ENCODE data around the gene PTGS1. TPM values are rescaled to one million over a fixed set of nuclear protein-coding genes. Genes with fewer than 3 reads are reported as not detected.

The PTGS1 gene
- total RNA-seq, 1 donor: 2.5 TPM

DNA sequence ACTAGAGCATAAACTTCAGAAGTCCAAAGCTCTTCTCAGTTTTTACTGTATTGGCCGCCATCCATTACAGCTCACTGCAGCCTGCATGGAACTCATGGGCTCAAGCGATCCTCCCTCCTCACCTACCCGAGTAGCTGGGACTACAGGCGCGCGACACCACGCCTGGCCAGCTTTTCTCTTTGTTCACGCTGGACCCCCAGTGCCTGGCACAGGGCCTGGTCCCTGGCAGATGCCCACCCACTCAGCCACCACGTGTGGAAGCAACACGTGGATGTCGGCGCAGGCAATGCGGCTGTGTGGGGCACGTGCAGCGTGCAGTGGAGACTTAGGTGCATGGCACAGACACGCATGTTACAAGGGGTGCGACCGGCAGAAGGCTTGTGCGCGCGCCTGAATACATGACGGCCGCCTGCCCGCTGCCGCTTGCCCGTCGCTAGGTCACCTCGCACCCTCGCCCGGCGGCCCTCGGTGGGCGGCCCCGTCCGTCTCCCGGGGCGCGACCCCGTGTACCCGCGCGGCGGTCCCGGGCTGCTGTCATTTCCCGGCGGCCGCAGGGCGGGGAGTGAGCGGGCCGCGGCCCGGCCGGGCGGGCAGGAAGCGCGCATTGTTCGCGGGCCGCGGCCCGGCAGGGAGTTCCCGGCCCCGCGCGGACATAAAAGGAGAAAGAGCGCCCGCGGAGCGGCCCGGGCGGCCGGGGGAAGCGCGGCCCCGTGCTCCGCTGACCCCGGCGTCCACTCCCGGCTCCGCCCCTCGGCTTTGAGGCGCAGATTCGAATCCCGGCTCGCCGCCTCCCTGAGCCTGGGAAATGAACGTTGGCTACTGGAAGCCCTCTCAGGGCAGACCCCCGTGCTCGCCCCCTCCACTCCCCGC lies 24.1 kb upstream of the PTGS1 start:
- peak overlapping the region; percentile 89 for H3K4me2 ChIP-seq (ENCODE audit: insufficient read depth, low read length)
- no peaks in the 10 kb centered on the region for H3K79me2 ChIP-seq (ENCODE audit: insufficient read depth, low read length)
- H4K20me1 ChIP-seq (ENCODE audit: insufficient read depth, low read length): no peaks in the 10 kb centered on the region
- H3K27ac ChIP-seq (ENCODE audit: low read depth, low read length): no peak overlapping the region
- H3K36me3 ChIP-seq (ENCODE audit: insufficient read depth, low read length): no peaks in the 10 kb centered on the region
- no peak for TF ChIP-seq CTCF (IDR thresholded peaks at IDR 0.05; ENCODE audit: extremely low read depth, low read depth, low read length)
- H3K9me3 ChIP-seq (ENCODE audit: low read depth, low read length): no peaks in the 10 kb centered on the region
- peak; percentile 91 for DNase-seq (ENCODE audit: insufficient read length, low spot score, missing footprints)
- H3K27me3 ChIP-seq (ENCODE audit: insufficient read depth, low read length): peaks cover 8% of the 10 kb centered on the region
- peak overlapping the region; percentile 72 for H3K4me3 ChIP-seq (ENCODE audit: insufficient read depth, low read length)
- peaks cover 3% of the 10 kb centered on the region for H3K4me1 ChIP-seq (ENCODE audit: insufficient read depth, low read length)
- peak overlapping the region; percentile 88 for H2AFZ ChIP-seq (ENCODE audit: low read length)

- H4K20me1 ChIP-seq (ENCODE audit: insufficient read depth, low read length): no peaks in the 10 kb centered on the region
- H3K9me3 ChIP-seq (ENCODE audit: low read depth, low read length): no peaks in the 10 kb centered on the region
- H3K27ac ChIP-seq (ENCODE audit: low read depth, low read length): no peak overlapping the region
- peak overlapping the region; percentile 72 for H3K4me3 ChIP-seq (ENCODE audit: insufficient read depth, low read length)
- peaks cover 8% of the 10 kb centered on the region for H3K27me3 ChIP-seq (ENCODE audit: insufficient read depth, low read length)
- H3K36me3 ChIP-seq (ENCODE audit: insufficient read depth, low read length): no peaks in the 10 kb centered on the region
- no peak for TF ChIP-seq CTCF (IDR thresholded peaks at IDR 0.05; ENCODE audit: extremely low read depth, low read depth, low read length)
- peak; percentile 86 for DNase-seq (ENCODE audit: insufficient read length, low spot score, missing footprints)
- H3K4me2 ChIP-seq (ENCODE audit: insufficient read depth, low read length): peak overlapping the region; percentile 89
- peak overlapping the region; percentile 88 for H2AFZ ChIP-seq (ENCODE audit: low read length)
- no peaks in the 10 kb centered on the region for H3K79me2 ChIP-seq (ENCODE audit: insufficient read depth, low read length)
- peaks cover 3% of the 10 kb centered on the region for H3K4me1 ChIP-seq (ENCODE audit: insufficient read depth, low read length)
These were observed 23.2 kb upstream of the PTGS1 start for GRCh38 chr9:122347348-122348287.

GRCh38 chr9:122348288-122348777 lies 22.5 kb upstream of the PTGS1 start:
- TF ChIP-seq CTCF (IDR thresholded peaks at IDR 0.05; ENCODE audit: extremely low read depth, low read depth, low read length): no peak
- H3K27ac ChIP-seq (ENCODE audit: low read depth, low read length): no peak overlapping the region

More at GRCh38 chr9:122348288-122348777, 22.5 kb upstream of the PTGS1 start:
- no peaks in the 10 kb centered on the region for H3K79me2 ChIP-seq (ENCODE audit: insufficient read depth, low read length)
- peaks cover 3% of the 10 kb centered on the region for H3K4me1 ChIP-seq (ENCODE audit: insufficient read depth, low read length)
- no peak overlapping the region for H2AFZ ChIP-seq (ENCODE audit: low read length)
- H3K36me3 ChIP-seq (ENCODE audit: insufficient read depth, low read length): no peaks in the 10 kb centered on the region
- H3K4me2 ChIP-seq (ENCODE audit: insufficient read depth, low read length): no peak overlapping the region
- H3K9me3 ChIP-seq (ENCODE audit: low read depth, low read length): no peaks in the 10 kb centered on the region
- no peak overlapping the region for H3K4me3 ChIP-seq (ENCODE audit: insufficient read depth, low read length)
- peaks cover 8% of the 10 kb centered on the region for H3K27me3 ChIP-seq (ENCODE audit: insufficient read depth, low read length)
- no peaks in the 10 kb centered on the region for H4K20me1 ChIP-seq (ENCODE audit: insufficient read depth, low read length)
- no peak for DNase-seq (ENCODE audit: insufficient read length, low spot score, missing footprints)

Data from osteoblast (primary cell).